Effector CD8-positive, alpha-beta T cell (primary cell): ENCODE data around the gene KLHL29.

ENCODE experiments used
- DNase-seq: peaks from one replicate; lab custom pipeline; 2025; lab: John Stamatoyannopoulos, UW

Gene KLHL29

GRCh38 chr2:23632831-23633395 lies 247.9 kb downstream of the KLHL29 start:
- no peak for DNase-seq

GRCh38 chr2:23633966-23634365 lies 249.0 kb downstream of the KLHL29 start:
- no peak for DNase-seq

DNA sequence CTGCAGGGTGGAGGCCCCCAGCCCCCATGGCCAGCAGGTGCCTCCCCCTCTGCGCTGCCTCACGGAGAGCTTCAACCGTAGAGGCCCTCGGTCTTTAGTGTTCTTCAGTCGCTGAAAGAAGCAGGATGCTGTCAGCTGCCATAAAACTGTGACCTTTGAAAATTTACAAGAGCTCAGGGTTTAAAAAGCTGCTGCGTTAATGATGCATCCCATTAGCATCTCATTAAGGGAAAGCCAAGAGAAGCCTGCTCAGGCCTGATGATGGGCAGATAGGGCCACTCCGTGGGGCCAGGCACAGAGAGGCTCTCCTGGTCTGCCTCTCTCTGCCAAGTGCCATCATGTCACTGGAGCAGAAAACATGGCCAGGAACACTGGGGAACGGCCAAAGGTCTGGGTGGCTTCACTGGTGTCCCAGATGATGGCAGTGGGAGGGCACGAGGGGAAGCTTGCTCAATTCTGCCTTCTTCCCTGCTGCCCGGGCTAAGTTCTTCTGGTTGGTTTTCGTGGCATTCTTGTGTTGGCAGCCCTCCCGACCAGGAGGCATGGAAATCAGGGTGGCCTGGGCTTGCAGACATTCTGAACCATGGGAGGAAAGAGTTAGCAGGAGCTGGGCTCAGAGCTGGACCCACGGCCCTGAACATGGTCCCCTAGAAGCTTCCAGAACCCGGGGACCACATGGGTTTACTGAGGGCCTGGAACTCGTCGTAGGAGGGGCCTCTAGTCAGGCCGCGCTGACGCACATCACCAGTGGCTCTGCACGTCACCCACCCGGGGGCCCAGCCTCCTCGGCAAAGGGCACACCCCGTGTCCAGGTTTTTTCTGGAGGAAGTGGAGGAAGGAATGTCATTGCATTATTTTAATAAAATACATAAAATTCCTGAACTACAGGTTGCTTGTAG lies 250.7 kb downstream of the KLHL29 start:
- no peak for DNase-seq

DNA sequence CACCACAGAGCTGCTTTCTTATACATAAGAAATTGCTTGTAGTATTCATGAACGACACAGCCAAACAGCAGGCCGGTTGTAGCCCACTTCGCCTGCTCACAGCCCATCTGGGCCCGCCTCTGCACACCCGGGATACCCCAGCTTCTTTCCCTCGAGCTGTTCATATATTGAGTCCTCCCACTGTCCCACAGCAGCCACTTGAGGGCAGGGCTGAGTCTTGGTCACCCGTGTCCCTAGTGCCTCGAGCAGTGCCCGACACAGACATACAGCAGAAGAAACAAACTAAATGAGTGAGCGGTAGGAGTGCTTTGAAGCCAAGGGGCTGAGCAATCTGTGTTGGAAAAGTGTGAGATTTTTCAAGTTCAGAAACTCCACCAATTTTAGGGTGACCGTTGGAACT lies 251.4 kb downstream of the KLHL29 start:
- no peak for DNase-seq

DNA sequence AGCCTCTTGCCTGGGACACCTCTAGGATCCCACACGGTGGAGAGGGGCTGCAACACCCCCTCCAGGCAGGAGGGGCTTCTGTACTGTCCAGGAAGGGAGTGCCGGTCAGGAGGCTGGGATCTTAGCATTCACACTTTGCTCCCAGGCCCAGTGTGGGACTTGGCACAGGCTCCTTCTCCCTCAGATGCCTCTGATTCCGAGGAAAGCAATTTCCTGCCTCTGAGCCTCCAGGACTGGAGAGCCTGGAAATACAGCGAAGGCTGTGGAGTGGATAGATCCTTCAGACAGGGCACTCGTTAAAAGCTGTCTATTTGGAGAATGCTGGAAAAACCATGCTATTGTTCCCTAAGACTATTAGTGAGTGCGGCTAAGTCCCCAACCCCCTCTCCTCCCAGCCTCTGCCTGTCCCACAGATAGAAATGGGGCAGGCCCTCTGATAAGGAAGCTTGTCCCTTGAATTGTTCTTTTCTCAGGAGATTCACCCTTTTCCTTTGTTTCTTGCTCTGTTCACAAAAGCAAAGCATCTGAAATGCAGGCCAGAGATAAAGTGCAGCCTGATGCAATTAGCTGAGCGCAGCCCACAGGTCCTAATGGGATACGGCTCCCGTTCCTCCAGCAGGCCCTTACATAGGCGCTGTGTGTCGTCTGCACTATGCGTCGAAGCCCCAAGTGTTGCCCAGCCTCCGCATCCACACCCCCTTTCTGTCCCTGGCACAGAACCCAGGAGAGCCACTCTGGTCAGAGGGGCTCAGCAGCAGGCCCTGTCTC lies 252.2 kb downstream of the KLHL29 start:
- DNase-seq: no peak

DNA sequence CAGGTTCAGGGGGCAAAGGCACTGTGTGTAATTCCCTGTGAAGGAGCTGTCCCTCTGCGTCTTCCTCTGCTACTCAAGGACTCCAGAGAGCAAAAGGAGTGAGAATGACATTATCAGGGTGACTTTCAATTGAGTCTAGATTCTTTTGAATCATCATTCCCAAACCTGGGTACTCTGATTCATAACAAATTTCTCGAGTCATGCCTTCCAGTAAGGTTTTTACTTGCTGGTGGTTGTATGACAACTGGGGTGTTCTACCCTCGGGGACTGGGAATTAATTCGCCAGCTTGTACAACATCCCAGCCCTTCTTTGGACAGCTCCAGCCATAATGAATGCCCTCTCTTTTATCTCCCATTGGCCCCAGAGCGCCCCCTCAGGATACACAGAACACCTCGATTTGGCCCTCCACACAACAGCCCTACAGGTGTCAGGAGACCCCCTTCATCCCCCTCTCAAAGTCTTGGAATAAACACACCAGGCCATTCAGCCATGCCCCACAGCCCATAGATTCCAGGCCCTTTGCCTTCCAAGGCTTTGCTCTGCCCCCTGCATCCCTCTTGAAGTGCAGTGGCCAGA lies 254.5 kb downstream of the KLHL29 start:
- DNase-seq: no peak

DNA sequence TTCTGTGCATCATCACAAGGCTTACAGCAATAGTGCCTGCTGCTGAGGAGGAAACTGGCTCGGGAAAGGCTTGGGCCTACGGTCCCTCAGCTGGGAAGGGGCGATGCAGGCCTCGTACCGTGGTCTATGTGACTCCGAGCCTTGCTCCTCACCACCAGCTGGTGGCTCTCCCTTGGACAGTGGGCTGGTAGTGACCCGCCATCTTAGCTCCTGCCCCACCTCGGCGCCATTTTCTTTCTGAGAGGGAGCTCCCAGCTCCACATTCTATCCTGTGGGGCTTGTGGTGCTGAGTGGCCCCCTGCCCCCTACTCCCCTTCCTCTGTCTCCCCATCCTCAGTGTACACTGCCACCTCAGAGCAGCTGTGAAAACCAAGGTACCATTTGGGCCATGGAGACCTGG lies 255.7 kb downstream of the KLHL29 start:
- DNase-seq: no peak

- no peak for DNase-seq
Measured at GRCh38 chr2:23642516-23642915, 257.5 kb downstream of the KLHL29 start.

DNA sequence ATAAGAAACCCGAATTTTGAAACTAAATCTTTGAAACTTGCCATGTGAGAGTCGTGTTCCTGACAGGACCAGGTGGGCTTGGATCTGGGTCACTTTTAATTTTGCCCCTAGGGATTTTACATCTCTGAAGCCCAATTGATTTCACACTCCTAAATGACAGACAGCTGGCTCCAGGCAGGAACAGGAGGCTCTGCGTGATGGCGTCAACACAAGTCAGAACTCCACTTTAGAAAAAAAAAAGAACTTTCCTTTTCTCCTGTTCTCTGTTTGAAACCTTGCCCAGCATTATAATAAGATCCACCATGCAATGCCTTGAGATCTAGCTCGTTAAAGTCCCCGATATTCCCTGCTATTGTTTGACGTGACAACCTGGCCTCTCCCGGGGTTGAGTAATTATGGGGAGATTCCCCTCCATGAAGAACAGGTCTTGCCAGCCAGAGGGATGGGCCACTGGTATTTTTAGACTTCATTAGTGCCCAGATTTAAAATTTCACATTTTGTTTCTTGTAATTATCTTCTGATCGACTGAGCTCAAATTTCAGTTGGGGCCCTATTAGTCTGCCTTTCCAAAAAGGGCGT lies 260.3 kb downstream of the KLHL29 start:
- DNase-seq: no peak

GRCh38 chr2:23647563-23647962 lies 262.6 kb downstream of the KLHL29 start:
- no peak for DNase-seq

DNA sequence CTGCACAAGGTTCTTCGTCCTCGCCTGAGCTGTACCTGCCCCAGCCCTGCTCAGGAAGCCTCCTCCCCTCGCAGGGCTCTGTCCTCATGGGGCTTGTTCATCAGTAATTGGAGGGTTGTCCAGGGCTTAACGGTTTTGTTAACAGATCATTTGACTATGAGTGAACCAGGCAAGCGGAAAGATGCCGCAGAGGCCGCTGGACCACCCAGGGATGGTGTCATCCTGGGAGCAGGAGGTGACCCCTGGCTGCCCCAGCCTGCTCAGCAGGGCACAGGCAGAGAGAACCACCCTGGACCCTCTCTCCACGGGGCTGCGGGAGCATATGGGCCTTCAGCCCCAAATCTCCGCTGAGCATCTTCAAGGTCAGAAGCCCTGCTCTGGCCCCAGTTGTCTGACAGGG lies 264.3 kb downstream of the KLHL29 start:
- no peak for DNase-seq

DNA sequence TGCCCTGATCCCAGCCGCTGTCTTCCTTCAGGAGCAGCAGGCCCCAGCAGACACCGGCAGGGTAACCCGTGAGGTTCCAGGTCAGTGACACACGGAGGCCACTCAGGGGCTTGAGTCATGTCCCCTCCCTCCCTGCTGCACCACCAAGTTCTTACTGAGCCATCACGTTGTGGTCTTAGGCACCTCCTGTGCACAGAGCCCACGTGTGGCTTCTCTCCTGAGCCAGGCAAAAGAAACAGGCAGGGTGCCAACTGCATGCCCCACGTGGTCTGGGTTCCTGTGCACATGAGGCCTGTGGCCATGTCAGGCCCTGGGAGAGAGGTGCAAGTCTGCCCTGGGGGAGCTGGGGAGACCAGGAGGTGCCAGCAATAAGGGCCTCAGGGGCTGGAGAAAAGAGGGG lies 264.8 kb downstream of the KLHL29 start:
- DNase-seq: no peak

GRCh38 chr2:23651187-23652080 lies 266.5 kb downstream of the KLHL29 start:
- DNase-seq: no peak

GRCh38 chr2:23653326-23653725 lies 268.3 kb downstream of the KLHL29 start:
- no peak for DNase-seq

GRCh38 chr2:23654756-23655155 lies 269.8 kb downstream of the KLHL29 start:
- no peak for DNase-seq

GRCh38 chr2:23655934-23656596 lies 271.1 kb downstream of the KLHL29 start:
- DNase-seq: no peak

DNA sequence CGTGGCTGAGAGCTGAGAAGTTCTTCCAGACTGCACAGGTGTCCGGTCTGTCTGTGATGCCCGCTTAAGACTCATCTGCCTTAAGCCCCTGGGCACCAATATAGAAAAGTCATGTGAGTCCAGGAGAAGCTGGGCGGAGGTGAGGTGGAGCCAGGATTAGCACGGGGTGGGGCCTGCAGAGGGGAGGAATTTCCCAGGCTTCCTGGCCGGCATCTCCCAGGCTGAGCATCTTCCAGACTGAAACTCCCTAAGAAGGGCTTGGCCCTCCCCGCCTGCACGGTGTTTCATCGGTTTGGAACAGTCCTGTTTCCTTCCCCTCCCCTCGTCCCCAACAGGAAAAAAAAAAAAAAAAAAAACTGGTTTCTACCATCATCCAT lies 271.6 kb downstream of the KLHL29 start:
- no peak for DNase-seq

DNA sequence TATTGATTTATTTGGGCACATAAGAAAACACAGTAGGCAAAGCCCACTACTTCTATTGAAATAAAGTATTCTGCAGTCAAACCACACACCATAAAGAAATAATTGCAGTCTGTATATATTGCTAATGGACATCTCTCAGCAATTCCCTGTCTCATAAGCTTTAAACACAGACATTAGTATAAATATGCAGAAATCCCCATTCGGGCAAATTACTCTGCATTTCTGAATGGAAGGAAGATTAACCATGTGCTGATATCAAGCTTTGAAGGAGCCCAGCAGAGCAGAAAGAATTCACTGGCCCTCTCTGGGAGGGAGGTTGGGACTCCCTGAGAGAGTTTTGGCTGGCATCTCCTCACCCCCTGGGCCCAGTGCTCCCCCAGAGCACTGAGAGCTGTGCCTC lies 272.4 kb downstream of the KLHL29 start:
- DNase-seq: no peak

DNA sequence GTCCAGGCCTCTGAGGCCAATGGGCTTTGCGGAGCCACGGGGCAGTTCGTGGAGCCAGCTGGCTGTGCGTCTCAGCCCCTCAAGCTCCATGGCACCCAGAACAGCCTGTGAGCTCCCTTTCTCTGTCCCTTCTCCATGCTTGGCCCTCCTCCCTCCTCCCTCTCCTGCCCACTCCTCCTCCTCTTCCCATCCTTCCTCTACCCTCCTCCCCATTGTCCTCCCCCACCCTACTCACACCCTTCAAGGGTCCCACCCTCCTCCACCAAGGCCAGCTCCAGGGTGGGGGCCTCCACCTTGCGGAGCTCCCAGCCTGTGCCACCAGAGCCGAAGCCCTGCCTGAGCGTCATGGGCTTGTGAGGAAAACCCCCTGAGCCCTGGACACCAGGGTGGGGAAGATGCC lies 273.0 kb downstream of the KLHL29 start:
- no peak for DNase-seq

DNA sequence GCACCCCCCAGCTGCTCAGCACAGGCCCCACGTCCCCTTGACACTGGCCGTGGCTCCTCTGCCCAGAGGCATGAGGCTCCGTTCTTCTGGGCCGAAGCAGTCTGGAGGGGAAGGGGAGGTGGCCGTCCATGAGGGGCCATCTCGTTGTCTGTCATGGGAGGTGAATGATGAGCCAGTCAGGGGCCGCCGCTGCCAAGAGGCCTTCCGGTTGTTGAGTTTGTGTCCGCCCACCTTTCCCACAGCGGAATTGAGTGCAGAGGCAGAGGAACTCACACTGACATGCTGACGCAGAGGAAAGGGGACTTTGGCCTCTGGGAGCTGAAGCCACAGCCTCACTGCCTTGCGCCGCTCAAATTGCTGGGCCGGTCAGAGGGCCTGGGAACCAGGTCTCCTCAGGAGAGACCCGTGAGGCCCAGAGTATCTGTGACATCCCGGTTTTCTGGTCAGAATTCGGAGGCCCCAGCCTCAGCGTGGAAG lies 273.5 kb downstream of the KLHL29 start:
- DNase-seq: no peak
